CD4-positive, alpha-beta T cell treated with Interleukin-15 for 1 hour (primary cell): ENCODE measurements around the gene AGTRAP.

Experiments used
- DNase-seq: peaks from one replicate; pipeline ENCODE4 v3.0.0-alpha.2; 2020

AGTRAP gene

GRCh38 chr1:11736746-11737639 lies 1.1 kb downstream of the AGTRAP start:
- DNase-seq, result peak; percentile 61

GRCh38 chr1:11738096-11738495 lies 2.2 kb downstream of the AGTRAP start:
- no peak for DNase-seq

GRCh38 chr1:11738783-11739182 lies 2.8 kb downstream of the AGTRAP start:
- no peak for DNase-seq

GRCh38 chr1:11740258-11741192 lies 4.6 kb downstream of the AGTRAP start:
- peak; percentile 30 for DNase-seq

GRCh38 chr1:11741482-11741881 lies 5.5 kb downstream of the AGTRAP start:
- no peak for DNase-seq

- DNase-seq, result no peak
Observed at GRCh38 chr1:11741919-11742558, 6.1 kb downstream of the AGTRAP start.

GRCh38 chr1:11744287-11744686 lies 8.4 kb downstream of the AGTRAP start:
- no peak for DNase-seq

- DNase-seq, result no peak
Observed at GRCh38 chr1:11746092-11746491, 10.2 kb downstream of the AGTRAP start.

GRCh38 chr1:11746795-11747487 lies 11.0 kb downstream of the AGTRAP start:
- DNase-seq, result no peak

GRCh38 chr1:11748294-11749202 lies 12.6 kb downstream of the AGTRAP start:
- no peak for DNase-seq

- DNase-seq, result peak; percentile 67
Observed at GRCh38 chr1:11749203-11749689, 13.3 kb downstream of the AGTRAP start.

- no peak for DNase-seq
Observed at GRCh38 chr1:11749996-11750395, 14.1 kb downstream of the AGTRAP start.

- no peak for DNase-seq
Observed at GRCh38 chr1:11751087-11751486, 15.2 kb downstream of the AGTRAP start.

GRCh38 chr1:11752359-11753088 lies 16.6 kb downstream of the AGTRAP start:
- no peak for DNase-seq

- no peak for DNase-seq
Observed at GRCh38 chr1:11753555-11754208, 17.7 kb downstream of the AGTRAP start.

GRCh38 chr1:11757047-11757446 lies 21.1 kb downstream of the AGTRAP start:
- DNase-seq, result no peak

- DNase-seq, result no peak
Observed at GRCh38 chr1:11759791-11760190, 23.9 kb downstream of the AGTRAP start.

GRCh38 chr1:11761285-11761684 lies 25.3 kb downstream of the AGTRAP start:
- no peak for DNase-seq

GRCh38 chr1:11761988-11762406 lies 26.1 kb downstream of the AGTRAP start, which contains the start of gene C1orf167:
C1orf167 (plus strand) TSS chr1:11762193; CDS start chr1:11764401, 2,208 bp downstream.
- no peak for DNase-seq

- DNase-seq, result no peak
Observed at GRCh38 chr1:11764115-11764514, 28.2 kb downstream of the AGTRAP start.
